MCF 10A (cell line): ENCODE results near the gene ADK. TPM values are rescaled to one million over a fixed set of nuclear protein-coding genes. Genes with fewer than 3 reads are reported as not detected.

Experiments
- BruUV-seq: library from RNA; stranded (reverse); fragments of 400-500 nt; replicated peaks from 2 replicates; lab custom pipeline; 2021; lab: Mats Ljungman, UMichigan
- CTCF ChIA-PET: fragments of 300-600 bp; sonication (Branson Sonifier 250); formaldehyde crosslinking; extraction: SDS; loops from one replicate; lab custom pipeline; 2021; ENCODE audit warnings: antibody characterized with exemption, inconsistent platforms; lab: Yijun Ruan, JAX
- POLR2A ChIA-PET: fragments of 300-600, 350-650 bp; sonication (Branson Sonifier 250); formaldehyde crosslinking; extraction: SDS; loops from one replicate; lab custom pipeline; 2020; ENCODE audit warnings: antibody characterized with exemption, inconsistent platforms; lab: Yijun Ruan, JAX
- DNase-seq: peaks from one replicate; pipeline ENCODE4 v3.0.0-alpha.2; 2018; ENCODE audit not compliant: unreplicated experiment
- H3K27ac Mint-ChIP-seq: one replicate; pipeline ENCODE4 v1.8.0; 2022; ENCODE audit warnings: mild to moderate bottlenecking, low read depth, mixed read lengths; ENCODE audit not compliant: unreplicated experiment
- H3K27me3 Mint-ChIP-seq: one replicate; pipeline ENCODE4 v1.8.0; 2022; ENCODE audit warnings: mixed read lengths; ENCODE audit not compliant: insufficient read depth, unreplicated experiment
- H3K36me3 Mint-ChIP-seq: one replicate; pipeline ENCODE4 v1.8.0; 2022; ENCODE audit warnings: mild to moderate bottlenecking, moderate library complexity, mixed read lengths; ENCODE audit not compliant: insufficient read depth, unreplicated experiment
- H3K4me1 Mint-ChIP-seq: one replicate; pipeline ENCODE4 v1.8.0; 2022; ENCODE audit warnings: mixed read lengths; ENCODE audit not compliant: insufficient read depth, unreplicated experiment
- H3K4me3 Mint-ChIP-seq: one replicate; pipeline ENCODE4 v1.8.0; 2022; ENCODE audit warnings: mild to moderate bottlenecking, moderate library complexity, mixed read lengths; ENCODE audit not compliant: unreplicated experiment
- H3K9me3 Mint-ChIP-seq: one replicate; pipeline ENCODE4 v1.8.0; 2022; ENCODE audit warnings: mixed read lengths; ENCODE audit not compliant: unreplicated experiment
- CTCF ChIP-seq: fragments of 200-600 bp; IDR thresholded peaks from one replicate; pipeline ENCODE4 v1.8.0; 2022; ENCODE audit warnings: antibody characterized with exemption, mild to moderate bottlenecking; ENCODE audit not compliant: unreplicated experiment
- intact Hi-C: fragments of 100-400 bp; cut with micrococcal nuclease; formaldehyde crosslinking; loops from 2 replicates; pipeline ENCODE4 v1.14.1; 2022
- total RNA-seq: library from RNA; stranded (reverse); gene quantifications from 2 replicates; pipeline ENCODE4 v1.2.3, GENCODE V29; 2022

ADK gene
- total RNA-seq, 1 experiment from 2014 or later: 98.6 TPM

GRCh38 chr10:74738542-74738941 is 587.5 kb downstream of the ADK start:
- POLR2A ChIA-PET: interaction anchor here (0.6 to 1.3 kb wide), 3 partner anchors 16 to 388 kb away, joined by 3 to 5 read pairs (median 3); no protein-coding TSS in a partner anchor
- Mint-ChIP-seq H3K36me3 (no peaks in the 10 kb centered on the region), H3K9me3 (peaks cover 5% of the 10 kb centered on the region), H3K4me3 (no peak overlapping the region), H3K27ac (no peak overlapping the region), H3K27me3 (no peaks in the 10 kb centered on the region), H3K4me1 (no peaks in the 10 kb centered on the region)
- no peak for DNase-seq
- no peak for TF ChIP-seq CTCF
- CTCF ChIA-PET: interaction anchor here (0.6 to 0.7 kb wide), 2 partner anchors 10 to 443 kb away, joined by 3 read pairs; no protein-coding TSS in a partner anchor
- BruUV-seq: no TSS peak
- intact Hi-C loops: no loop called here

GRCh38 chr10:74738985-74739567 is 588.1 kb downstream of the ADK start:
- Mint-ChIP-seq H3K27ac (no peak overlapping the region), H3K4me3 (no peak overlapping the region), H3K4me1 (no peaks in the 10 kb centered on the region), H3K9me3 (no peaks in the 10 kb centered on the region), H3K36me3 (no peaks in the 10 kb centered on the region), H3K27me3 (no peaks in the 10 kb centered on the region)
- DNase-seq: peak; percentile 11
- no TSS peak for BruUV-seq
- ChIA-PET POLR2A (interaction anchor here (1.3 kb wide), 1 partner anchor 42 kb away, joined by 3 read pairs; no protein-coding TSS in a partner anchor), CTCF (interaction anchor here (0.6 to 1.1 kb wide), 4 partner anchors 8 to 291 kb away, joined by 3 read pairs; no protein-coding TSS in a partner anchor)
- intact Hi-C loops: no loop called here
- TF ChIP-seq CTCF: no peak

GRCh38 chr10:74743401-74743800 is 592.4 kb downstream of the ADK start:
- H3K9me3 Mint-ChIP-seq: no peaks in the 10 kb centered on the region
- intact Hi-C loops: no loop called here
- TF ChIP-seq CTCF: no peak
- no peaks in the 10 kb centered on the region for H3K4me1 Mint-ChIP-seq
- ChIA-PET POLR2A (no interaction called here), CTCF (no interaction called here)
- no peaks in the 10 kb centered on the region for H3K36me3 Mint-ChIP-seq
- H3K27ac Mint-ChIP-seq: no peak overlapping the region
- DNase-seq: no peak
- BruUV-seq: no TSS peak
- no peaks in the 10 kb centered on the region for H3K27me3 Mint-ChIP-seq
- H3K4me3 Mint-ChIP-seq: no peak overlapping the region

- CTCF ChIA-PET: no interaction called here
These were observed 594.4 kb downstream of the ADK start for GRCh38 chr10:74745449-74745848.

More at GRCh38 chr10:74745449-74745848, 594.4 kb downstream of the ADK start:
- no TSS peak for BruUV-seq
- H3K9me3 Mint-ChIP-seq: no peaks in the 10 kb centered on the region
- no peak for DNase-seq
- no peak for TF ChIP-seq CTCF
- no peak overlapping the region for H3K4me3 Mint-ChIP-seq
- no peaks in the 10 kb centered on the region for H3K27me3 Mint-ChIP-seq
- intact Hi-C loops: no loop called here
- H3K4me1 Mint-ChIP-seq: no peaks in the 10 kb centered on the region
- H3K27ac Mint-ChIP-seq: no peak overlapping the region
- H3K36me3 Mint-ChIP-seq: no peaks in the 10 kb centered on the region
- POLR2A ChIA-PET: no interaction called here
